ENCODE measurements around the gene ENPP6.
"Not testable (repeated sequence)": the region's sequence is repeated elsewhere in the genome, so short reads cannot be mapped to it uniquely, and the experiment has no call there.

The ENPP6 gene

GRCh38 chr4:184066584-184067300 lies 150.9 kb downstream of the ENPP6 start:
- no peak for DNase-seq

GRCh38 chr4:184064877-184065276 lies 152.8 kb downstream of the ENPP6 start:
- no peak for DNase-seq

- no peak for DNase-seq
Observed at GRCh38 chr4:184062769-184063168, 154.9 kb downstream of the ENPP6 start.

- no peak for DNase-seq
Observed at GRCh38 chr4:184061582-184061981, 156.1 kb downstream of the ENPP6 start.

GRCh38 chr4:184059099-184059498 lies 158.6 kb downstream of the ENPP6 start:
- no peak for DNase-seq

GRCh38 chr4:184058026-184058425 lies 159.6 kb downstream of the ENPP6 start:
- DNase-seq: no peak

- DNase-seq: no peak
Observed at GRCh38 chr4:184056877-184057276, 160.8 kb downstream of the ENPP6 start.

- DNase-seq: no peak
Observed at GRCh38 chr4:184053434-184053833, 164.2 kb downstream of the ENPP6 start.

- DNase-seq: no peak
Observed at GRCh38 chr4:184052616-184053015, 165.1 kb downstream of the ENPP6 start.

GRCh38 chr4:184051262-184051661 lies 166.4 kb downstream of the ENPP6 start:
- DNase-seq: not testable (repeated sequence)

GRCh38 chr4:184046148-184046547 lies 171.5 kb downstream of the ENPP6 start:
- no peak for DNase-seq

GRCh38 chr4:184041156-184041555 lies 176.5 kb downstream of the ENPP6 start:
- no peak for DNase-seq

GRCh38 chr4:184039963-184040383 lies 177.7 kb downstream of the ENPP6 start:
- DNase-seq: peak in 4 of 58 donors; percentile 8 to 33 (median 17)

All from anterior cingulate cortex (tissue), 58 donors.